SKM-1 treated with dmso at 0.1 percent for 144 hours (cell line): ENCODE measurements around the gene UGT1A10.

Source experiments
- DNase-seq: peaks from one replicate; lab custom pipeline; 2025; ENCODE audit not compliant: unreplicated experiment; lab: John Stamatoyannopoulos, UW

UGT1A10 gene

GRCh38 chr2:233768076-233768475 lies 131.8 kb downstream of the UGT1A10 start:
- DNase-seq: no peak

- no peak for DNase-seq
These were observed 133.0 kb downstream of the UGT1A10 start for GRCh38 chr2:233769260-233769659.

- DNase-seq: no peak
These were observed 135.9 kb downstream of the UGT1A10 start for GRCh38 chr2:233772153-233772552.

GRCh38 chr2:233772583-233772982 lies 136.3 kb downstream of the UGT1A10 start:
- DNase-seq: no peak

GRCh38 chr2:233773854-233774253 lies 137.6 kb downstream of the UGT1A10 start:
- no peak for DNase-seq

GRCh38 chr2:233775414-233775813 lies 139.2 kb downstream of the UGT1A10 start:
- no peak for DNase-seq

GRCh38 chr2:233778030-233778429 lies 141.8 kb downstream of the UGT1A10 start, which contains the start of gene MROH2A:
MROH2A (plus strand) TSS chr2:233778330; CDS start chr2:233779359, 1,029 bp downstream.
- no peak for DNase-seq

- no peak for DNase-seq
These were observed 143.5 kb downstream of the UGT1A10 start for GRCh38 chr2:233779722-233780121.

GRCh38 chr2:233780771-233781170 lies 144.5 kb downstream of the UGT1A10 start:
- DNase-seq: no peak

GRCh38 chr2:233789554-233789953 lies 153.3 kb downstream of the UGT1A10 start:
- no peak for DNase-seq

GRCh38 chr2:233791151-233791882 lies 155.1 kb downstream of the UGT1A10 start:
- no peak for DNase-seq

GRCh38 chr2:233791883-233792329 lies 155.7 kb downstream of the UGT1A10 start:
- DNase-seq: no peak

- DNase-seq: no peak
These were observed 156.5 kb downstream of the UGT1A10 start for GRCh38 chr2:233792720-233793119.

- DNase-seq: no peak
These were observed 157.3 kb downstream of the UGT1A10 start for GRCh38 chr2:233793465-233794127.

GRCh38 chr2:233794128-233794658 lies 157.9 kb downstream of the UGT1A10 start:
- no peak for DNase-seq

GRCh38 chr2:233795735-233796171 lies 159.5 kb downstream of the UGT1A10 start:
- DNase-seq: no peak

- DNase-seq: no peak
These were observed 160.0 kb downstream of the UGT1A10 start for GRCh38 chr2:233796254-233796653.

GRCh38 chr2:233798335-233799086 lies 162.3 kb downstream of the UGT1A10 start:
- DNase-seq: no peak

- no peak for DNase-seq
These were observed 162.9 kb downstream of the UGT1A10 start for GRCh38 chr2:233799087-233799665.

GRCh38 chr2:233799716-233800115 lies 163.5 kb downstream of the UGT1A10 start:
- no peak for DNase-seq

- no peak for DNase-seq
These were observed 164.0 kb downstream of the UGT1A10 start for GRCh38 chr2:233800208-233800607.
